ENCODE data around the gene ENTPD7. TPM values are rescaled to one million over a fixed set of nuclear protein-coding genes. Genes with fewer than 3 reads are reported as not detected.

Gene ENTPD7
- total and polyA plus RNA-seq, 10 of the 15 experiments (the other 5 are each of a cell fraction or from before 2014, with no cell fraction given): 0.73 to 6.7 (median 5.2) TPM

DNA sequence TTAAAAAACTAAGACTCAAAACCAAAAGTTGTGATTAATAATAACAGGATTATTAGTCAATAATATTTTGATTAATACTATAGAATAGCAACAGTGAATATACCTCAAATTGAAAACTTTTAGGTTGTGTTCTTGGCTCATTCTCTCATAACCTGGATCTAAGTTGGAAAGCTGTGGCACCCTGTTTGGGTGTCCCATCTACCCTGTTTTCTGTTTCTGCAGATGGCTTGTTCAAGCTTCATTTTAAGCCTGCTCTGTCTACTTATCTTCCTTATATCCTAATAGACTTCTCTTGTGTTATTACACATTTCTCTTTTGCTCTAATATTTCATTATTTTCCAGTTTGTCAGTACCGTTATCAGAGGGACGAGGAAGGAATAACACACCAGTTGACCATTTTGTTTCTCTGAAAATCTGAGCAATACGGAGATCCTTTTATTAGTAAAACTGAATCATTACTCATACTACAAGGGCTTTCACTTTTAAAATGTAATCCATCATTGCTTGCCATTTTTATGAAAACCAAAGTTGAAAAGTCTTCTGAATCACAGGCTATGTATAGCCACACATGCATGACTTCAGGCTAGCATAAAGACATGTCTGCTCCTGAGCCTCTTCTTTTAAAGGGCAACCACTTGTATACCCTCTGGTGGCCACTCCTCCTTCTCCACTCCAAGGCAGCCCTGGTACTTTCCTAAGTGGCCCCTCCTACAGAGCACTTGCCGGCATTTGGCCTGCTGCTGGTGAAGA lies 50.3 kb downstream of the ENTPD7 start (continued):
- TF ChIP-seq, protein P1, sequence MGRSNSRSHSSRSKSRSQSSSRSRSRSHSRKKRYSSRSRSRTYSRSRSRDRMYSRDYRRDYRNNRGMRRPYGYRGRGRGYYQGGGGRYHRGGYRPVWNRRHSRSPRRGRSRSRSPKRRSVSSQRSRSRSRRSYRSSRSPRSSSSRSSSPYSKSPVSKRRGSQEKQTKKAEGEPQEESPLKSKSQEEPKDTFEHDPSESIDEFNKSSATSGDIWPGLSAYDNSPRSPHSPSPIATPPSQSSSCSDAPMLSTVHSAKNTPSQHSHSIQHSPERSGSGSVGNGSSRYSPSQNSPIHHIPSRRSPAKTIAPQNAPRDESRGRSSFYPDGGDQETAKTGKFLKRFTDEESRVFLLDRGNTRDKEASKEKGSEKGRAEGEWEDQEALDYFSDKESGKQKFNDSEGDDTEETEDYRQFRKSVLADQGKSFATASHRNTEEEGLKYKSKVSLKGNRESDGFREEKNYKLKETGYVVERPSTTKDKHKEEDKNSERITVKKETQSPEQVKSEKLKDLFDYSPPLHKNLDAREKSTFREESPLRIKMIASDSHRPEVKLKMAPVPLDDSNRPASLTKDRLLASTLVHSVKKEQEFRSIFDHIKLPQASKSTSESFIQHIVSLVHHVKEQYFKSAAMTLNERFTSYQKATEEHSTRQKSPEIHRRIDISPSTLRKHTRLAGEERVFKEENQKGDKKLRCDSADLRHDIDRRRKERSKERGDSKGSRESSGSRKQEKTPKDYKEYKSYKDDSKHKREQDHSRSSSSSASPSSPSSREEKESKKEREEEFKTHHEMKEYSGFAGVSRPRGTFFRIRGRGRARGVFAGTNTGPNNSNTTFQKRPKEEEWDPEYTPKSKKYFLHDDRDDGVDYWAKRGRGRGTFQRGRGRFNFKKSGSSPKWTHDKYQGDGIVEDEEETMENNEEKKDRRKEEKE (IDR thresholded peaks at IDR 0.05): no peak
- no peak for TF ChIP-seq MYC (IDR thresholded peaks at IDR 0.05; ENCODE audit: insufficient read depth, insufficient read length, insufficient replicate concordance, low read length, severe bottlenecking)
- TF ChIP-seq TCF7 (IDR thresholded peaks at IDR 0.05; ENCODE audit: borderline replicate concordance): peak; percentile 48; the same call in 1 of the 2 replicates
- peak; percentile 50; the same call in 1 of the 2 replicates for TF ChIP-seq MXI1 (IDR thresholded peaks at IDR 0.05; ENCODE audit: low read depth, low read length)

DNA sequence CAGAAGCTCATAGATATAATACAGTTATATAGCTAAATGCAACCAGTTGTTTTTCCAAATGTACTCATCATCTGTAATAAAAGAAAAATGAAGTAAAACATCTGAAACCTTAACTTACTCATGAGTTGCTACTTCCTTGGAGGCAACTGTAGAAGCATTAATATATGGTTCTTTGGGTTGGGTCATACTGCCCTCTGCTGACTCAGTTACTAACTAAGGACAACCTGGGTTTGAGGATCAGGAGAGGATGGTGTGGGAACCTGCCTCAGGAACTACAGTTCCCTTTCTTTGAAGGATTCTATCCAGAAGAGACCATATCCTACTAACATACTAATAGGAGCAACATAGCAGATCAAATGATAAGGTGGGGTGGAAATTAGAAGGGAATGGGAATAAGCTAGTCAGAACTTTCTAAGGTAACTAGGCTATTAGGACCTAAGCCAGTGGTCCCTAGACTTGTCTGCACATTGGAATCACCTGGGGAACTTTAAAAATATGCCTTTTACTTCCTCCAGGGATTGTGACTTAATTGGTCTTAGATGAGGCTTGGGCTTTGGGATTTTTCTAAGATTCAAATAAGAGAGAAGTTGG lies 51.9 kb downstream of the ENTPD7 start:
- Histone ChIP-seq H3K4me2 (ENCODE audit: control insufficient read depth, insufficient read depth) (no peak overlapping the region), H3K27ac (ENCODE audit: control insufficient read depth, insufficient read depth) (no peak overlapping the region), H3K27me3 (replicated peaks in 1 of 2; ENCODE audit: control insufficient read depth in 2 of 2, insufficient read depth in 2 of 2, low read length in 1 of 2) (no peaks in the 10 kb centered on the region), H3K9me3 (replicated peaks; ENCODE audit: control insufficient read depth, insufficient read depth, low read length) (no peaks in the 10 kb centered on the region), H4K20me1 (ENCODE audit: control insufficient read depth, insufficient read depth) (no peaks in the 10 kb centered on the region), H3K9ac (ENCODE audit: control insufficient read depth, insufficient read depth, low read length) (no peak overlapping the region), H3K4me1 (ENCODE audit: control insufficient read depth, insufficient read depth, low read length) (peaks cover 6% of the 10 kb centered on the region; the same call in 1 of the 2 replicates), H3K4me3 (no peak overlapping the region), H3K79me2 (ENCODE audit: control insufficient read depth, insufficient read depth, low read length) (no peaks in the 10 kb centered on the region), H2AFZ (ENCODE audit: control insufficient read depth, low read depth, low read length) (no peak overlapping the region), H3K36me3 (ENCODE audit: control insufficient read depth in 2 of 2, insufficient read depth in 2 of 2, low read length in 1 of 2) (peaks cover 0 to 20% of the 10 kb centered on the region in 2 experiments)
- peak; percentile 78 for FAIRE-seq
- in situ Hi-C loops (cut with MboI) (loop anchor here (5.0 kb wide), 2 partner anchors 84 to 279 kb away; partner anchors contain the start of gene GOT1), intact Hi-C loops (cut with micrococcal nuclease; ENCODE audit: unreplicated experiment) (loop anchor here (1.0 to 2.0 kb wide), 5 partner anchors 81 to 319 kb away; no protein-coding TSS in a partner anchor)
- no TSS peak for BruUV-seq (replicated peaks)
- ChIA-PET RAD21 (ENCODE audit: unreplicated experiment) (interaction anchor here (0.6 to 2.6 kb wide), 8 partner anchors 21 to 275 kb away, joined by 3 to 15 read pairs (median 5); partner anchors contain the start of genes COX15, CUTC, ENTPD7 and SLC25A28), SMC1A (ENCODE audit: uncharacterized antibody, unreplicated experiment) (interaction anchor here (0.6 to 3.5 kb wide), 15 partner anchors 40 to 275 kb away, joined by 3 to 25 read pairs (median 4); no protein-coding TSS in a partner anchor), CTCF (interaction anchor here (0.7 to 8.7 kb wide), 14 partner anchors 15 to 278 kb away, joined by 3 to 59 read pairs (median 7); partner anchors contain the start of genes COX15, CUTC, ENTPD7 and SLC25A28), POLR2A (no interaction called here)
- DNase-seq (ENCODE audit: low read depth, low spot score): peak; percentile 15
- ATAC-seq: peak; percentile 85
- TF ChIP-seq ZNF24 (IDR thresholded peaks at IDR 0.05) (0 out of 2 replicates have a peak, but pooled peaks have one; percentile 34), KDM1A (IDR thresholded peaks at IDR 0.05; ENCODE audit: borderline replicate concordance) (no peak), RFX5 (IDR thresholded peaks at IDR 0.05; ENCODE audit: low read depth, low read length) (peak; percentile 85), SMC3 (IDR thresholded peaks at IDR 0.05; ENCODE audit: borderline replicate concordance, low read length) (peak; percentile 54; the same call in 1 of the 2 replicates), MTA3 (IDR thresholded peaks at IDR 0.05; ENCODE audit: borderline replicate concordance, low read length) (no peak), IKZF1 (conservative IDR thresholded peaks at IDR 0.05) (no peak)
- TF ChIP-seq, protein P2, sequence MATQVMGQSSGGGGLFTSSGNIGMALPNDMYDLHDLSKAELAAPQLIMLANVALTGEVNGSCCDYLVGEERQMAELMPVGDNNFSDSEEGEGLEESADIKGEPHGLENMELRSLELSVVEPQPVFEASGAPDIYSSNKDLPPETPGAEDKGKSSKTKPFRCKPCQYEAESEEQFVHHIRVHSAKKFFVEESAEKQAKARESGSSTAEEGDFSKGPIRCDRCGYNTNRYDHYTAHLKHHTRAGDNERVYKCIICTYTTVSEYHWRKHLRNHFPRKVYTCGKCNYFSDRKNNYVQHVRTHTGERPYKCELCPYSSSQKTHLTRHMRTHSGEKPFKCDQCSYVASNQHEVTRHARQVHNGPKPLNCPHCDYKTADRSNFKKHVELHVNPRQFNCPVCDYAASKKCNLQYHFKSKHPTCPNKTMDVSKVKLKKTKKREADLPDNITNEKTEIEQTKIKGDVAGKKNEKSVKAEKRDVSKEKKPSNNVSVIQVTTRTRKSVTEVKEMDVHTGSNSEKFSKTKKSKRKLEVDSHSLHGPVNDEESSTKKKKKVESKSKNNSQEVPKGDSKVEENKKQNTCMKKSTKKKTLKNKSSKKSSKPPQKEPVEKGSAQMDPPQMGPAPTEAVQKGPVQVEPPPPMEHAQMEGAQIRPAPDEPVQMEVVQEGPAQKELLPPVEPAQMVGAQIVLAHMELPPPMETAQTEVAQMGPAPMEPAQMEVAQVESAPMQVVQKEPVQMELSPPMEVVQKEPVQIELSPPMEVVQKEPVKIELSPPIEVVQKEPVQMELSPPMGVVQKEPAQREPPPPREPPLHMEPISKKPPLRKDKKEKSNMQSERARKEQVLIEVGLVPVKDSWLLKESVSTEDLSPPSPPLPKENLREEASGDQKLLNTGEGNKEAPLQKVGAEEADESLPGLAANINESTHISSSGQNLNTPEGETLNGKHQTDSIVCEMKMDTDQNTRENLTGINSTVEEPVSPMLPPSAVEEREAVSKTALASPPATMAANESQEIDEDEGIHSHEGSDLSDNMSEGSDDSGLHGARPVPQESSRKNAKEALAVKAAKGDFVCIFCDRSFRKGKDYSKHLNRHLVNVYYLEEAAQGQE (IDR thresholded peaks at IDR 0.05; ENCODE audit: low read depth, low read length): no peak
